H9 (cell line): Measurements from ENCODE around the gene ZNF428. TPM values are rescaled to one million over a fixed set of nuclear protein-coding genes. Genes with fewer than 3 reads are reported as not detected.

Experiments
- DNase-seq: peaks from one replicate; pipeline ENCODE4 v3.0.0-alpha.2; 2017
- H2AFZ ChIP-seq: one replicate; pipeline ENCODE4 v1.6.1; 2013; ENCODE audit warnings: mild to moderate bottlenecking, low read length, control low read depth, moderate library complexity
- H2AK5ac ChIP-seq: 2 replicates; pipeline ENCODE4 v1.6.1; 2013; ENCODE audit warnings: low read length, control low read depth, mixed read lengths; ENCODE audit not compliant: insufficient read length
- H2BK120ac ChIP-seq: one replicate; pipeline ENCODE4 v1.6.1; 2013; ENCODE audit warnings: low read depth, mild to moderate bottlenecking, low read length, control low read depth, inconsistent platforms; ENCODE audit not compliant: poor library complexity, severe bottlenecking
- H2BK12ac ChIP-seq: 2 replicates; pipeline ENCODE4 v1.6.1; 2013; ENCODE audit warnings: low read length, control low read depth, mixed read lengths, low read depth; ENCODE audit not compliant: insufficient read length
- H2BK15ac ChIP-seq: 2 replicates; pipeline ENCODE4 v1.6.1; 2013; ENCODE audit warnings: low read depth, low read length, control low read depth
- H2BK20ac ChIP-seq: one replicate; pipeline ENCODE4 v1.6.1; 2013; ENCODE audit warnings: low read depth, mild to moderate bottlenecking, low read length, control low read depth, inconsistent platforms; ENCODE audit not compliant: poor library complexity, severe bottlenecking
- H2BK5ac ChIP-seq: 2 replicates; pipeline ENCODE4 v1.6.1; 2013; ENCODE audit warnings: low read length, control low read depth, mixed read lengths; ENCODE audit not compliant: insufficient read length
- H3K14ac ChIP-seq: 2 replicates; pipeline ENCODE4 v1.6.1; 2013; ENCODE audit warnings: low read length, control low read depth; ENCODE audit not compliant: insufficient read depth
- H3K18ac ChIP-seq: 2 replicates; pipeline ENCODE4 v1.6.1; 2013; ENCODE audit warnings: low read depth, mild to moderate bottlenecking, mixed read lengths, low read length, control low read depth; ENCODE audit not compliant: insufficient read length
- H3K23ac ChIP-seq: 2 replicates; pipeline ENCODE4 v1.6.1; 2013; ENCODE audit warnings: low read length, control low read depth, mixed read lengths, low read depth; ENCODE audit not compliant: insufficient read length
- H3K23me2 ChIP-seq: 2 replicates; pipeline ENCODE4 v1.6.1; 2013; ENCODE audit warnings: low read depth, mild to moderate bottlenecking, mixed read lengths, low read length, control low read depth; ENCODE audit not compliant: insufficient read length, poor library complexity, severe bottlenecking
- H3K27ac ChIP-seq: 2 replicates; pipeline ENCODE4 v1.5.1; 2013; ENCODE audit warnings: low read length, control low read depth, mixed read lengths, low read depth; ENCODE audit not compliant: insufficient read length
- H3K27me3 ChIP-seq: 2 replicates; pipeline ENCODE4 v1.6.1; 2013; ENCODE audit warnings: low read length, control low read depth, inconsistent platforms; ENCODE audit not compliant: insufficient read depth
- H3K4ac ChIP-seq: 2 replicates; pipeline ENCODE4 v1.6.1; 2013; ENCODE audit warnings: low read depth, mild to moderate bottlenecking, control low read depth, inconsistent platforms, low read length, moderate library complexity
- H3K4me1 ChIP-seq: 2 replicates; pipeline ENCODE4 v1.6.1; 2013; ENCODE audit warnings: low read length, control low read depth, inconsistent platforms; ENCODE audit not compliant: insufficient read depth
- H3K4me2 ChIP-seq: 2 replicates; pipeline ENCODE4 v1.6.1; 2013; ENCODE audit warnings: low read length, control low read depth, mixed read lengths; ENCODE audit not compliant: insufficient read length, insufficient read depth
- H3K56ac ChIP-seq: 2 replicates; pipeline ENCODE4 v1.6.1; 2013; ENCODE audit warnings: low read depth, mild to moderate bottlenecking, mixed read lengths, low read length, control low read depth; ENCODE audit not compliant: insufficient read length
- H3K79me1 ChIP-seq: 2 replicates; pipeline ENCODE4 v1.6.1; 2013; ENCODE audit warnings: low read depth, mild to moderate bottlenecking, moderate library complexity, low read length, control low read depth, inconsistent platforms; ENCODE audit not compliant: insufficient read depth, poor library complexity, severe bottlenecking
- H3K79me2 ChIP-seq: 2 replicates; pipeline ENCODE4 v1.6.1; 2013; ENCODE audit warnings: low read length, control low read depth, inconsistent platforms; ENCODE audit not compliant: insufficient read depth
- H3K9ac ChIP-seq: 2 replicates; pipeline ENCODE4 v1.6.1; 2013; ENCODE audit warnings: low read length, control low read depth, mixed read lengths; ENCODE audit not compliant: insufficient read length; ENCODE audit errors: extremely low read depth
- H3K9me3 ChIP-seq: one replicate; pipeline ENCODE4 v1.6.1; 2013; ENCODE audit warnings: low read depth, low read length, inconsistent platforms; ENCODE audit not compliant: control insufficient read depth
- H3T11ph ChIP-seq: one replicate; pipeline ENCODE4 v1.6.1; 2013; ENCODE audit warnings: mild to moderate bottlenecking, low read length, control low read depth, inconsistent platforms
- H4K20me1 ChIP-seq: one replicate; pipeline ENCODE4 v1.6.1; 2013; ENCODE audit not compliant: control insufficient read depth, insufficient read length, insufficient read depth
- H4K5ac ChIP-seq: 2 replicates; pipeline ENCODE4 v1.6.1; 2013; ENCODE audit warnings: low read depth, mild to moderate bottlenecking, mixed read lengths, low read length, control low read depth; ENCODE audit not compliant: insufficient read length
- H4K8ac ChIP-seq: replicated peaks from 2 replicates; pipeline ENCODE4 v1.6.1; 2013; ENCODE audit warnings: low read length, control low read depth, mixed read lengths, low read depth; ENCODE audit not compliant: insufficient read length
- H4K91ac ChIP-seq: 2 replicates; pipeline ENCODE4 v1.6.1; 2013; ENCODE audit warnings: low read depth, mild to moderate bottlenecking, moderate library complexity, mixed read lengths, low read length, control low read depth; ENCODE audit not compliant: insufficient read length
- H3K27ac Mint-ChIP-seq, 3 experiments: 2 replicates in 2 of 3; 3 replicates in 1 of 3; pipeline ENCODE4 v1.8.0; 2020 to 2021; ENCODE audit warnings: mixed read lengths in 3 of 3, mild to moderate bottlenecking in 1 of 3, moderate library complexity in 1 of 3
- H3K27me3 Mint-ChIP-seq: 2 replicates; pipeline ENCODE4 v1.8.0; 2021; ENCODE audit warnings: low read depth, mild to moderate bottlenecking, moderate library complexity, mixed read lengths
- H3K36me3 Mint-ChIP-seq, 3 experiments: 2 replicates in 2 of 3; 3 replicates in 1 of 3; pipeline ENCODE4 v1.8.0; 2020 to 2021; ENCODE audit warnings: low read depth in 3 of 3, mixed read lengths in 3 of 3; ENCODE audit not compliant: insufficient read depth in 1 of 3
- H3K4me1 Mint-ChIP-seq, 2 experiments: 2 replicates each; pipeline ENCODE4 v1.8.0; 2020; ENCODE audit warnings: mixed read lengths in 2 of 2
- H3K4me3 Mint-ChIP-seq, 2 experiments: 2 replicates in 1 of 2; 3 replicates in 1 of 2; pipeline ENCODE4 v1.8.0; 2020 to 2021; ENCODE audit warnings: mild to moderate bottlenecking in 2 of 2, mixed read lengths in 2 of 2, moderate library complexity in 1 of 2
- H3K9me3 Mint-ChIP-seq, 2 experiments: 2 replicates in 1 of 2; 3 replicates in 1 of 2; pipeline ENCODE4 v1.8.0; 2020; ENCODE audit warnings: mild to moderate bottlenecking in 2 of 2, mixed read lengths in 2 of 2, moderate library complexity in 1 of 2
- CTCF ChIP-seq: fragments of 200-600 bp; sonication (generic); conservative IDR thresholded peaks from 3 replicates; pipeline ENCODE4 v1.8.0; 2021; ENCODE audit warnings: antibody characterized with exemption, mild to moderate bottlenecking
- WGBS: extraction: QIAGEN DNeasy Blood & Tissue Kit; methylation state at CpG from one replicate; pipeline ENCODE4 v1.1.7; 2013; ENCODE audit warnings: missing lambda C conversion rate, low lambda C conversion rate, mixed read lengths; ENCODE audit not compliant: insufficient read length; ENCODE audit errors: extremely low coverage; 5-methylcytosine and 5-hydroxymethylcytosine counted together
- total RNA-seq: library from RNA; stranded (reverse); gene quantifications from 2 replicates; pipeline ENCODE4 v1.2.1, GENCODE V29; 2021

The ZNF428 gene
- total RNA-seq, 1 experiment from 2014 or later = 30.3 TPM

GRCh38 chr19:43660971-43661360 lies 41.5 kb upstream of the ZNF428 start:
- Mint-ChIP-seq H3K9me3 (no peaks in the 10 kb centered on the region), H3K36me3 (peaks cover 47 to 65% (median 48%) of the 10 kb centered on the region in 3 experiments), H3K27me3 (no peaks in the 10 kb centered on the region), H3K4me3 (no peak overlapping the region), H3K4me1 (no peaks in the 10 kb centered on the region), H3K27ac (peak overlapping the region in 1 of 3 experiments; percentile 11; a peak in 1 of 7 replicates)
- no peaks in the 10 kb centered on the region for H3K9me3 ChIP-seq
- H2BK15ac ChIP-seq = no peak overlapping the region
- WGBS = no CpG with 5 or more reads among the region's 6 CpGs
- no peak overlapping the region for H3K23ac ChIP-seq
- no peaks in the 10 kb centered on the region for H4K20me1 ChIP-seq
- no peak overlapping the region for H2BK12ac ChIP-seq
- no peak overlapping the region for H2AK5ac ChIP-seq
- H3K56ac ChIP-seq = no peak overlapping the region
- H4K5ac ChIP-seq = no peak overlapping the region
- no peak overlapping the region for H2BK20ac ChIP-seq
- H2BK120ac ChIP-seq = no peak overlapping the region
- no peak overlapping the region for H3K4me2 ChIP-seq
- H3K27me3 ChIP-seq = no peaks in the 10 kb centered on the region
- no peaks in the 10 kb centered on the region for H3K4me1 ChIP-seq
- no peaks in the 10 kb centered on the region for H3K23me2 ChIP-seq
- H3K79me1 ChIP-seq = no peaks in the 10 kb centered on the region
- H3K9ac ChIP-seq = no peak overlapping the region
- no peaks in the 10 kb centered on the region for H3K79me2 ChIP-seq
- H3K27ac ChIP-seq = no peak overlapping the region
- H2AFZ ChIP-seq = no peak overlapping the region
- H3K18ac ChIP-seq = no peak overlapping the region
- H3T11ph ChIP-seq = no peak overlapping the region
- DNase-seq = no peak
- H3K4ac ChIP-seq = no peak overlapping the region
- H3K14ac ChIP-seq = no peak overlapping the region
- TF ChIP-seq CTCF = no peak
- no peak overlapping the region for H4K8ac ChIP-seq
- no peak overlapping the region for H4K91ac ChIP-seq
- no peak overlapping the region for H2BK5ac ChIP-seq
